GM21786 (cell line): Measurements from ENCODE around the gene CIITA.
"Not testable (repeated sequence)": the region's sequence is repeated elsewhere in the genome, so short reads cannot be mapped to it uniquely, and the experiment has no call there.

ENCODE experiments used
- ATAC-seq: cut with Tn5 transposase; IDR thresholded peaks from one replicate; pipeline ENCODE4 v1.9.1; 2021; ENCODE audit not compliant: unreplicated experiment

Gene CIITA

GRCh38 chr16:10916534-10916933 is 39.5 kb downstream of the CIITA start:
- ATAC-seq: no peak

GRCh38 chr16:10918294-10919002 is 41.4 kb downstream of the CIITA start:
- no peak for ATAC-seq

- no peak for ATAC-seq
These were observed 42.0 kb downstream of the CIITA start for GRCh38 chr16:10919003-10919351.

GRCh38 chr16:10920726-10921427 is 43.9 kb downstream of the CIITA start:
- ATAC-seq: no peak

GRCh38 chr16:10921536-10922327 is 44.7 kb downstream of the CIITA start:
- no peak for ATAC-seq

GRCh38 chr16:10922328-10923145 is 45.5 kb downstream of the CIITA start:
- no peak for ATAC-seq

- ATAC-seq: no peak
These were observed 46.2 kb downstream of the CIITA start for GRCh38 chr16:10923146-10923649.

- ATAC-seq: no peak
These were observed 46.7 kb downstream of the CIITA start for GRCh38 chr16:10923650-10924214.

GRCh38 chr16:10925285-10925684 is 48.3 kb downstream of the CIITA start:
- not testable (repeated sequence) for ATAC-seq

- ATAC-seq: no peak
These were observed 49.1 kb downstream of the CIITA start for GRCh38 chr16:10926094-10926493.

- no peak for ATAC-seq
These were observed 49.9 kb downstream of the CIITA start for GRCh38 chr16:10926867-10927266.

- no peak for ATAC-seq
These were observed 50.6 kb downstream of the CIITA start for GRCh38 chr16:10927497-10928112.

- not testable (repeated sequence) for ATAC-seq
These were observed 52.1 kb downstream of the CIITA start for GRCh38 chr16:10929097-10929496.

GRCh38 chr16:10929853-10930754 is 53.1 kb downstream of the CIITA start:
- ATAC-seq: no peak

- ATAC-seq: no peak
These were observed 53.7 kb downstream of the CIITA start for GRCh38 chr16:10930755-10931093.

- no peak for ATAC-seq
These were observed 54.1 kb downstream of the CIITA start for GRCh38 chr16:10931134-10931533.

GRCh38 chr16:10931977-10932632 is 55.1 kb downstream of the CIITA start:
- no peak for ATAC-seq

- ATAC-seq: no peak
These were observed 56.1 kb downstream of the CIITA start for GRCh38 chr16:10932959-10933710.
